Measurements from ENCODE around the gene ANXA2R.

Gene ANXA2R

GRCh38 chr5:42993516-42994245 lies 46.4 kb downstream of the ANXA2R start:
- TF ChIP-seq EZH2phosphoT487 (IDR thresholded peaks at IDR 0.05; ENCODE audit: low read depth): no peak
- no peak for TF ChIP-seq CTCF (IDR thresholded peaks at IDR 0.05; ENCODE audit: low read depth, low read length)
- Histone ChIP-seq H3K27me3 (ENCODE audit: low read depth, low read length) (peaks cover 20% of the 10 kb centered on the region; the same call in 1 of the 2 replicates), H3K4me1 (ENCODE audit: low read length) (no peaks in the 10 kb centered on the region), H3K4me3 (ENCODE audit: low read length) (peak overlapping the region; percentile 83), H4K20me1 (ENCODE audit: insufficient read depth, low read length) (no peaks in the 10 kb centered on the region), H3K9me3 (ENCODE audit: insufficient read depth, low read length) (no peaks in the 10 kb centered on the region), H3K9ac (ENCODE audit: low read length) (peak overlapping the region; percentile 52), H3K27ac (ENCODE audit: low read length) (no peak overlapping the region), H3K36me3 (replicated peaks; ENCODE audit: low read depth, low read length) (no peaks in the 10 kb centered on the region), H2AFZ (ENCODE audit: low read depth, low read length) (peak overlapping the region; percentile 57; the same call in 1 of the 2 replicates), H3K4me2 (ENCODE audit: low read length) (peak overlapping the region; percentile 81), H3K79me2 (ENCODE audit: low read length) (no peaks in the 10 kb centered on the region)

GRCh38 chr5:42992088-42992879 lies 47.8 kb downstream of the ANXA2R start:
- Histone ChIP-seq H3K79me2 (ENCODE audit: low read length) (no peaks in the 10 kb centered on the region), H3K4me2 (ENCODE audit: low read length) (peak overlapping the region; percentile 81), H3K36me3 (replicated peaks; ENCODE audit: low read depth, low read length) (no peaks in the 10 kb centered on the region), H4K20me1 (ENCODE audit: insufficient read depth, low read length) (no peaks in the 10 kb centered on the region), H2AFZ (ENCODE audit: low read depth, low read length) (no peak overlapping the region), H3K9me3 (ENCODE audit: insufficient read depth, low read length) (no peaks in the 10 kb centered on the region), H3K4me3 (ENCODE audit: low read length) (peak overlapping the region; percentile 83), H3K27me3 (ENCODE audit: low read depth, low read length) (peaks cover 16% of the 10 kb centered on the region; the same call in 1 of the 2 replicates), H3K4me1 (ENCODE audit: low read length) (no peaks in the 10 kb centered on the region), H3K27ac (ENCODE audit: low read length) (no peak overlapping the region), H3K9ac (ENCODE audit: low read length) (peak overlapping the region; percentile 14; the same call in 1 of the 2 replicates)
- TF ChIP-seq CTCF (IDR thresholded peaks at IDR 0.05; ENCODE audit: low read depth, low read length) (no peak), EZH2phosphoT487 (IDR thresholded peaks at IDR 0.05; ENCODE audit: low read depth) (no peak)

- no peak overlapping the region for H3K9ac ChIP-seq (ENCODE audit: low read length)
- H2AFZ ChIP-seq (ENCODE audit: low read depth, low read length): no peak overlapping the region
- peaks cover 14% of the 10 kb centered on the region; the same call in 1 of the 2 replicates for H3K27me3 ChIP-seq (ENCODE audit: low read depth, low read length)
- no peaks in the 10 kb centered on the region for H3K36me3 ChIP-seq (replicated peaks; ENCODE audit: low read depth, low read length)
- H3K9me3 ChIP-seq (ENCODE audit: insufficient read depth, low read length): no peaks in the 10 kb centered on the region
- no peak overlapping the region for H3K27ac ChIP-seq (ENCODE audit: low read length)
- H3K4me1 ChIP-seq (ENCODE audit: low read length): no peaks in the 10 kb centered on the region
- H3K4me2 ChIP-seq (ENCODE audit: low read length): no peak overlapping the region
- no peaks in the 10 kb centered on the region for H4K20me1 ChIP-seq (ENCODE audit: insufficient read depth, low read length)
- H3K4me3 ChIP-seq (ENCODE audit: low read length): no peak overlapping the region
- H3K79me2 ChIP-seq (ENCODE audit: low read length): no peaks in the 10 kb centered on the region
- no peak for TF ChIP-seq EZH2phosphoT487 (IDR thresholded peaks at IDR 0.05; ENCODE audit: low read depth)
- no peak for TF ChIP-seq CTCF (IDR thresholded peaks at IDR 0.05; ENCODE audit: low read depth, low read length)
These were observed 48.6 kb downstream of the ANXA2R start for GRCh38 chr5:42991404-42992087.

GRCh38 chr5:42990892-42991291 lies 49.2 kb downstream of the ANXA2R start:
- peaks cover 8% of the 10 kb centered on the region; the same call in 1 of the 2 replicates for H3K27me3 ChIP-seq (ENCODE audit: low read depth, low read length)

More at GRCh38 chr5:42990892-42991291, 49.2 kb downstream of the ANXA2R start:
- H3K9ac ChIP-seq (ENCODE audit: low read length): no peak overlapping the region
- no peak overlapping the region for H3K27ac ChIP-seq (ENCODE audit: low read length)
- no peaks in the 10 kb centered on the region for H3K79me2 ChIP-seq (ENCODE audit: low read length)
- H3K36me3 ChIP-seq (replicated peaks; ENCODE audit: low read depth, low read length): no peaks in the 10 kb centered on the region
- H3K4me1 ChIP-seq (ENCODE audit: low read length): no peaks in the 10 kb centered on the region
- H3K4me3 ChIP-seq (ENCODE audit: low read length): no peak overlapping the region
- H3K9me3 ChIP-seq (ENCODE audit: insufficient read depth, low read length): no peaks in the 10 kb centered on the region
- H2AFZ ChIP-seq (ENCODE audit: low read depth, low read length): no peak overlapping the region
- TF ChIP-seq CTCF (IDR thresholded peaks at IDR 0.05; ENCODE audit: low read depth, low read length): no peak
- no peak for TF ChIP-seq EZH2phosphoT487 (IDR thresholded peaks at IDR 0.05; ENCODE audit: low read depth)
- no peaks in the 10 kb centered on the region for H4K20me1 ChIP-seq (ENCODE audit: insufficient read depth, low read length)
- no peak overlapping the region for H3K4me2 ChIP-seq (ENCODE audit: low read length)

Measured in OCI-LY3 (cell line).